CD4-positive, CD25-positive, alpha-beta regulatory T cell (primary cell): ENCODE measurements around the gene PSMG3. TPM values are rescaled to one million over a fixed set of nuclear protein-coding genes. Genes with fewer than 3 reads are reported as not detected.

ENCODE experiments used
- ATAC-seq, 2 donors: fragments of 150-1000 bp; cut with Tn5 transposase; one replicate each; pipeline ENCODE4 v1.10.0; 2021; ENCODE audit warnings: low read depth in 2 of 2, moderate number of reproducible peaks in 2 of 2, moderate library complexity in 1 of 2
- DNase-seq, 3 donors: peaks; one replicate each; pipeline versions ENCODE4 v3.0.0 to v3.0.0-alpha.2; 2012 to 2022; ENCODE audit warnings: mixed read lengths in 1 of 3
- H3K27ac ChIP-seq: one replicate; pipeline ENCODE4 v1.7.0; 2013; ENCODE audit warnings: mild to moderate bottlenecking, low read length; ENCODE audit not compliant: insufficient read depth, poor library complexity, severe bottlenecking
- H3K27me3 ChIP-seq: one replicate; pipeline ENCODE4 v1.7.0; 2013; ENCODE audit warnings: low read length; ENCODE audit not compliant: control insufficient read depth, insufficient read depth
- H3K36me3 ChIP-seq: one replicate; pipeline ENCODE4 v1.7.0; 2013; ENCODE audit warnings: mild to moderate bottlenecking, low read length, moderate library complexity; ENCODE audit not compliant: control insufficient read depth, insufficient read depth
- H3K4me1 ChIP-seq: 2 replicates; pipeline ENCODE4 v1.7.0; 2013; ENCODE audit warnings: mild to moderate bottlenecking, low read length; ENCODE audit not compliant: insufficient read depth, control insufficient read depth, poor library complexity, severe bottlenecking
- H3K4me3 ChIP-seq: one replicate; pipeline ENCODE4 v1.7.0; 2013; ENCODE audit warnings: low read depth, mild to moderate bottlenecking, low read length, moderate library complexity
- H3K9me3 ChIP-seq, 2 experiments: 1 replicate in 1 of 2; 2 replicates in 1 of 2; pipeline ENCODE4 v1.7.0; 2013; ENCODE audit warnings: low read length in 2 of 2, mild to moderate bottlenecking in 1 of 2, moderate library complexity in 1 of 2; ENCODE audit not compliant: control insufficient read depth in 2 of 2
- H3K27ac Mint-ChIP-seq, 3 donors: one replicate each; pipeline ENCODE4 v1.8.0; 2020 to 2022; ENCODE audit warnings: mild to moderate bottlenecking in 3 of 3, mixed read lengths in 3 of 3, moderate library complexity in 2 of 3
- H3K27me3 Mint-ChIP-seq: one replicate; pipeline ENCODE4 v1.8.0; 2022; ENCODE audit warnings: mild to moderate bottlenecking, mixed read lengths
- H3K36me3 Mint-ChIP-seq: one replicate; pipeline ENCODE4 v1.8.0; 2020; ENCODE audit warnings: mixed read lengths
- H3K4me1 Mint-ChIP-seq, 4 donors: one replicate each; pipeline ENCODE4 v1.8.0; 2020 to 2022; ENCODE audit warnings: mixed read lengths in 4 of 4, mild to moderate bottlenecking in 1 of 4
- H3K4me3 Mint-ChIP-seq, 4 donors: one replicate each; pipeline ENCODE4 v1.8.0; 2020 to 2022; ENCODE audit warnings: mild to moderate bottlenecking in 4 of 4, mixed read lengths in 4 of 4, moderate library complexity in 3 of 4
- H3K9me3 Mint-ChIP-seq, 7 donors: one replicate each; pipeline ENCODE4 v1.8.0; 2020 to 2022; ENCODE audit warnings: mixed read lengths in 7 of 7, mild to moderate bottlenecking in 3 of 7, moderate library complexity in 2 of 7
- polyA plus RNA-seq, 4 donors: library from polyadenylated mRNA; unstranded; fragments of 300-500 nt; fragmentation: Illumina TruSeq; gene quantifications; one replicate each; pipeline ENCODE4 v1.2.3, GENCODE V29; 2021
- total RNA-seq: library from RNA; stranded (reverse); gene quantifications from one replicate; pipeline ENCODE4 v1.2.3, GENCODE V29; 2022

The PSMG3 gene
- total and polyA plus RNA-seq, 5 donors from 2014 or later = 16.3 to 47.8 (median 45.7) TPM

- no peaks in the 10 kb centered on the region for H3K9me3 ChIP-seq
- Mint-ChIP-seq H3K4me3 (no peak overlapping the region), H3K9me3 (no peaks in the 10 kb centered on the region), H3K36me3 (peaks cover 3% of the 10 kb centered on the region), H3K4me1 (peaks cover 0 to 5% (median 0%) of the 10 kb centered on the region in 4 donors), H3K27me3 (no peaks in the 10 kb centered on the region), H3K27ac (no peak overlapping the region)
- ATAC-seq (no peak), DNase-seq (no peak)
- H3K27ac ChIP-seq = no peak overlapping the region
- no peaks in the 10 kb centered on the region for H3K4me1 ChIP-seq
- H3K36me3 ChIP-seq = peaks cover 37% of the 10 kb centered on the region
- H3K4me3 ChIP-seq = no peak overlapping the region
- no peaks in the 10 kb centered on the region for H3K27me3 ChIP-seq
These were observed 28.2 kb downstream of the PSMG3 start for GRCh38 chr7:1541431-1542162.

DNA sequence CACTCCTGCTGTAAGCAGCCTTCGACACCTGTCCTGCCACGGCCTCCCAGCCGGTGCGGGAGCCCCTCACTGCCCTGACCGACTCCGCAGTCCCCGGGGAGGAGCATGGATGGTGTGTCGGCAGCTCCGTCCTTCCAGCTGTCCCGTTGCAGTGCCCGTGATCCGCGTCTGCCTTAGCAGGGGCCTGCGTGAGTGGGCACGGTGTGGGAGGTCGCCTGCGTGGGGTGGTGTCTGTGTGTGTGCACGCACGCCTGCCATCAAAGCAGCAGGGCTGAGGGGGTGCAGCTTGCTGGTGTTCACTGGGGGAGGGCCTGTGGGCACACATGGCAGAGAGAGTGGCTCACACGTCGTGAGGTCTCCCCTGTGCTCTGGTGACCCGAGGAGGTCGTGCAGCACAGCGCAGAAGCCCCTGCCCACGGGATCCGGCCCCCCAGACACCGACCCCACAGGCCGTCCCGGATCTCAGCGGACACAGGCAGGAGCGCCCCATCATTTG lies 29.0 kb downstream of the PSMG3 start:
- no peaks in the 10 kb centered on the region for H3K9me3 ChIP-seq
- Mint-ChIP-seq H3K27ac (no peak overlapping the region), H3K9me3 (no peaks in the 10 kb centered on the region), H3K36me3 (peaks cover 3% of the 10 kb centered on the region), H3K27me3 (no peaks in the 10 kb centered on the region), H3K4me1 (peaks cover 0 to 9% (median 0%) of the 10 kb centered on the region in 4 donors), H3K4me3 (peak overlapping the region in 1 of 4 donors; percentile 21)
- no peaks in the 10 kb centered on the region for H3K27me3 ChIP-seq
- no peaks in the 10 kb centered on the region for H3K4me1 ChIP-seq
- H3K36me3 ChIP-seq = peaks cover 37% of the 10 kb centered on the region
- DNase-seq (no peak), ATAC-seq (no peak)
- no peak overlapping the region for H3K4me3 ChIP-seq
- no peak overlapping the region for H3K27ac ChIP-seq

- peaks cover 3% of the 10 kb centered on the region for H3K36me3 Mint-ChIP-seq
- peaks cover 0 to 9% (median 0%) of the 10 kb centered on the region in 4 donors for H3K4me1 Mint-ChIP-seq
- H3K36me3 ChIP-seq = peaks cover 37% of the 10 kb centered on the region
- H3K27me3 Mint-ChIP-seq = no peaks in the 10 kb centered on the region
- DNase-seq (no peak), ATAC-seq (no peak)
- no peaks in the 10 kb centered on the region for H3K9me3 ChIP-seq
- H3K9me3 Mint-ChIP-seq = no peaks in the 10 kb centered on the region
- H3K27me3 ChIP-seq = no peaks in the 10 kb centered on the region
- no peak overlapping the region for H3K27ac ChIP-seq
- H3K27ac Mint-ChIP-seq = no peak overlapping the region
- H3K4me3 ChIP-seq = no peak overlapping the region
- H3K4me3 Mint-ChIP-seq = peak overlapping the region in 1 of 4 donors; percentile 7
- H3K4me1 ChIP-seq = no peaks in the 10 kb centered on the region
These were observed 29.7 kb downstream of the PSMG3 start for GRCh38 chr7:1539882-1540775.

- Histone ChIP-seq H3K27ac (no peak overlapping the region), H3K36me3 (peaks cover 37% of the 10 kb centered on the region), H3K27me3 (no peaks in the 10 kb centered on the region), H3K9me3 (no peaks in the 10 kb centered on the region), H3K4me3 (no peak overlapping the region), H3K4me1 (peaks cover 2% of the 10 kb centered on the region)
- Mint-ChIP-seq H3K4me3 (no peak overlapping the region), H3K9me3 (no peaks in the 10 kb centered on the region), H3K27me3 (no peaks in the 10 kb centered on the region), H3K4me1 (peaks cover 0 to 14% (median 0%) of the 10 kb centered on the region in 4 donors), H3K27ac (no peak overlapping the region), H3K36me3 (peaks cover 3% of the 10 kb centered on the region)
- DNase-seq (no peak), ATAC-seq (no peak)
These were observed 30.5 kb downstream of the PSMG3 start for GRCh38 chr7:1539181-1539881.

GRCh38 chr7:1538544-1539180 lies 31.2 kb downstream of the PSMG3 start:
- H3K4me1 ChIP-seq = peaks cover 9% of the 10 kb centered on the region
- Mint-ChIP-seq H3K9me3 (no peaks in the 10 kb centered on the region), H3K27me3 (no peaks in the 10 kb centered on the region), H3K27ac (no peak overlapping the region), H3K36me3 (peaks cover 3% of the 10 kb centered on the region), H3K4me3 (no peak overlapping the region), H3K4me1 (peaks cover 0 to 19% (median under 1%) of the 10 kb centered on the region in 4 donors)
- no peaks in the 10 kb centered on the region for H3K9me3 ChIP-seq
- H3K4me3 ChIP-seq = no peak overlapping the region
- no peak for DNase-seq
- H3K36me3 ChIP-seq = peaks cover 37% of the 10 kb centered on the region
- no peak for ATAC-seq
- no peaks in the 10 kb centered on the region for H3K27me3 ChIP-seq
- no peak overlapping the region for H3K27ac ChIP-seq

DNA sequence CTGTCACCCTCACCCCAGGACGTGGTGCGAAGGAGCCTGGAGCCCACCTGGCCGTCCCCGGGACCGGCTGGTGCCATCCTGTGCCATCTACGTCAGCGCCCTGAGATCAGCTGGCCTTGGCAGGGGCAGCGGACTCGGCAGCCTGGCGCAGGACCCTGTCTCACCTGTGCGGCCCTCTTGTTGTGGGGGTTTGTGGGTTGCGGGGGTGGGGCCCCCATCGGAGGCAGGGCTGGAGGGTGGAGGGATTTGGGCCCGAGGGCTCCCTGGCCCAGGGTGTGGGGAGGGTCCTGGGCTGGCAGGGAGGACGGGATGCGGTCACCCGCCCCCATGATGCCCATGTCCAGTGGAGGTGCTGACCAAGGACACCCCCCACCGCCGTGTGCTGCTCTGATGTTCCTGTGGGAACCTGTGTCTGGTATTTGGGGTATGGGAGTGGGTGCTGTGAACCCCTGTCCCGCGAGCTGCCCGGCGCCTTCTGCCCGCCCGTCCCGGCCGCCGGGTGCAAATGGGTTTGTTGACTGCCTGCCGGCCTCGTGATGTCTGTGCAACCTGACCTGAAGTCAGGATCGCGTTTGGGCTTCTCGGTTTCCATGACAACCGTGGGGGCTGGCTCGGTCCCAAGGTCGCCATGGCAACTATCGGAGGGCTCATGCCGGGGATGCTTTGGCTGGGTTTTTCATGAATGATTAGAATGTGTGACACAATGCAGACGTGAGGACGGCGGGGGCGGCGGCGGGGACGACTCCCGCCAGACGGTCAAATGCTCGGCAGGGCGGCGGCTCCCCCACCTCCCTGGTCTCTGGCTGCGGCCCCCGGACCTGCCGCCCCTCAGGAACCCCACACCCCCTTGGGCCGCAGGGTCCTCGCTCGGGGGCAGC lies 32.1 kb downstream of the PSMG3 start:
- Mint-ChIP-seq H3K27me3 (no peaks in the 10 kb centered on the region), H3K27ac (no peak overlapping the region), H3K9me3 (no peaks in the 10 kb centered on the region), H3K36me3 (peaks cover 3% of the 10 kb centered on the region), H3K4me1 (peaks cover 0 to 28% (median 7%) of the 10 kb centered on the region in 4 donors), H3K4me3 (peak overlapping the region in 2 of 4 donors; percentile 70 to 74)
- no peaks in the 10 kb centered on the region for H3K27me3 ChIP-seq
- H3K4me1 ChIP-seq = peaks cover 18% of the 10 kb centered on the region
- peaks cover 34% of the 10 kb centered on the region for H3K36me3 ChIP-seq
- ATAC-seq (no peak), DNase-seq (no peak)
- no peak overlapping the region for H3K4me3 ChIP-seq
- H3K27ac ChIP-seq = peak overlapping the region; percentile 47
- H3K9me3 ChIP-seq = no peaks in the 10 kb centered on the region
